ENCODE measurements around the gene RALGPS1. TPM values are rescaled to one million over a fixed set of nuclear protein-coding genes. Genes with fewer than 3 reads are reported as not detected.

The RALGPS1 gene
- total RNA-seq, 1 donor = 1.6 TPM

GRCh38 chr9:126952205-126952977 is 37.8 kb downstream of the RALGPS1 start:
- no peak for DNase-seq (ENCODE audit: low read depth in 2 of 3, low spot score in 2 of 3)

GRCh38 chr9:126953041-126953809 is 38.6 kb downstream of the RALGPS1 start:
- no peak for DNase-seq (ENCODE audit: low read depth in 2 of 3, low spot score in 2 of 3)

GRCh38 chr9:126955811-126956210 is 41.2 kb downstream of the RALGPS1 start:
- no peak for DNase-seq (ENCODE audit: low read depth in 2 of 3, low spot score in 2 of 3)

GRCh38 chr9:126956917-126957686 is 42.5 kb downstream of the RALGPS1 start:
- no peak for DNase-seq (ENCODE audit: low read depth in 2 of 3, low spot score in 2 of 3)

DNA sequence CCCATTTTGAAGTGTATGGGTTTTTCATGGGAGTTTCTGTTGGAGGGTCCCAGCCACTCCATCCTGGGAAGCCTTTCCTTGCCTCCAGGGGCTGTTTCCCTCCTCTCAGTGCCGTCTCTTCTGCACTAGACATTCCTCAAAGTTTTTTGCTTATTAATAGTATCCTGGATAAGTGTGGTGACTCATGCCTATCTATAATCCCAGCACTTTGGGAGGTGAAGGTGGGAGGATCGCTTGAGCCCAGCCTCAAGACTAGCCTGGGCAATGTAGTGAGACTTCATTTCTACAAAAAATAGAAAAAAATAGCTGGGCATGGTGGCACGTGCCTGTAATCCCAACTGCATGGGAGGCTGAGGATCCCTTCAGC is 43.1 kb downstream of the RALGPS1 start:
- no peak for DNase-seq (ENCODE audit: low read depth in 2 of 3, low spot score in 2 of 3)

DNA sequence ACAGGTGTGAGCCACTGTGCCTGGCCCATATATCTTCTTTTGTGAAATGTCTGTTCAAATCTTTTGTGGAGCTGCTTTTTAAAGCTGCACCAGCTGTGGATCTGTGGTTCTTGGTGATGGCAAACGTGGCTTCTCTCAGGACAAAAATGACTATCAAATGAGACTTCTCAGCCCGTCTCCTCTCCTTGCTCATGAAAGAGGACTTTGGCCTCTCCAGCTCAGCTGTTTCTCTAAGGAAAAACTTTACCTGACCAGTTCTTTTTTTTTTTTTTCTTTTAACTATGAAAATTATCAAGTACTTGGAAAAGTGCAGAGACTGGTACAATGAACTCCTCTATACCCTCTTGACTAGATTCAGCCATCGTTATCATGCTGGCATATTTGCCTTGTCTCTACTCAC is 44.8 kb downstream of the RALGPS1 start:
- no peak for DNase-seq (ENCODE audit: low read depth in 2 of 3, low spot score in 2 of 3)

DNA sequence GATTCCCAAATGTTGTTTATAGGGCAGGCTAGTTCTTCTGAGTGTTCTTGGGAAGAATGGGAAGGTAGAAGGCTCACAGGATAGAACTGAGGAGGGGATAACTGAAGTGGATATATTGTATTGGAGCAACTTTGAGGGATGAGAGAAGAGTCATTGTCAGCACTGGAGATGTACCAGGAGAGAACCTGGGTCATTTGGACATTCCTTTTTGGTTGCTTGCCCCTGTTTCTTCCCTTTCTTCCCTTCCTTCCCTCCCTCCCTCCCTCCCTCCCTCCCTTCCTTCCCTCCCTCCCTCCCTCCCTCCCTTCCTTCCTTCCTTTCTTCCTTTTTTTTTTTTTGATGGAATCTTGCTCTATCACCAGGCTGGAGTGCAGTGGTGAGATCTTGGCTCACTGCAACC is 45.3 kb downstream of the RALGPS1 start:
- DNase-seq (ENCODE audit: low read depth in 2 of 3, low spot score in 2 of 3) = no peak

GRCh38 chr9:126962336-126962735 is 47.8 kb downstream of the RALGPS1 start:
- no peak for DNase-seq (ENCODE audit: low read depth in 2 of 3, low spot score in 2 of 3)

DNA sequence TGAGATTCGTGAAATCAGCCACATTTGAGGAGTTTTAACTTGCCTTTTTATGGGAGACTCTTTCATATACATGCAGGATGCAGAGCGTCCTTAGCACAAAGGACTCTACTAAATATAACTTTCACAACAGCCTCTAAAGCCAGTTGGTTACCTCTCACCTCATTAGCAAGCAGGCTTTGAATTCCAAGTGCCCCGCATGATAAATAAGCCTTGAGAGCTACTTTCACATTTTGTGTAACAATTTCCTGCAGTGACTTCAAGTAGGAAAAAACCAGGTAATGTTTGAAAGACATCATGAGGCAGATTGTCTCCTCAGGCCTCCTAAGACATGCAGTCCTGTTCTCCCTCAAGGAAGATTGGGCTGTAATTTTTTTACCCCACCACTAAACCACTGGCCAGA is 50.5 kb downstream of the RALGPS1 start:
- DNase-seq (ENCODE audit: low read depth in 2 of 3, low spot score in 2 of 3) = no peak

- peak in 2 of 3 donors; percentile 42 to 64 for DNase-seq (ENCODE audit: low read depth in 2 of 3, low spot score in 2 of 3)
Measured at GRCh38 chr9:126965541-126966428, 51.2 kb downstream of the RALGPS1 start.

GRCh38 chr9:126971261-126971660 is 56.7 kb downstream of the RALGPS1 start:
- DNase-seq (ENCODE audit: low read depth in 2 of 3, low spot score in 2 of 3) = no peak

DNA sequence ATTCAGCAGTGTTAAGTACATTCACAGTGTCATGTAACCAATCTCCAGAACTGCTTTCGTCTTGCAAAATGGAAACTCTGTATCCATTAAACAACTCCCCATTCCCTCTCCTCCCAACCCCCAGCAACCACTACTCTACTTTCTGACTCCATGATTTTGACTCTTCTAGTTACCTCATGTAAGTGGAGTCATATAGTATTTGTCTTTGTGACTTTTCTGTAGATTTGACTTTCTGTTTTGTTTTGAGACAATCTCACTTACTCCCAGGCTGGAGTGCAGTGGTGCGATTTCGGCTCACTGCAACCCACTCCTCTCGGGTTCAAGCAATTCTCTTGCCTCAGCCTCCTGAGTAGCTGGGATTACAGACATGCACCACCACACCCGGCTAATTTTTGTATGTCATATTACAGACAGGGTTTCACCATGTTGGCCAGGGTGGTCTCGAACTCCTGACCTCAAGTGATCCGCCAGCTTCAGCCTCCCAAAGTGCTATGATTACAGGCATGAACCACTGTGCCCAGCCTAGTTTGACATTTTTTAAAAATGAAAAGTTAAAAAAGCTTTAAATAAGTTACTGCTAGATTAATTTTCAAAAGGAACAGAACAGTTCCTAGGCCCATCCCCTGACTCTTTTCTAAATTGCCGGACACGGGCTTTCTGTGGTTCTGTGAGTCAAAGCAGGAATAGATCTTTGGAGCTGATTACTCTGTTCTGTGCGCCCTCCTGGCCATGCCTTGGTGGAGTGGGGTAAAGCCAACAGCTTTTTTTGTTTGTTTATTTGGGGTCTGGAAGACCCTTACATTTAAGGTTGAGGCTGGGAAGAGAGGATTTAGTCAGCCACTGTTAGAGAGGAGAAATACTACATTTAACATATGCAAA is 59.3 kb downstream of the RALGPS1 start:
- DNase-seq (ENCODE audit: low read depth in 2 of 3, low spot score in 2 of 3) = no peak

GRCh38 chr9:126974594-126974993 is 60.0 kb downstream of the RALGPS1 start:
- no peak for DNase-seq (ENCODE audit: low read depth in 2 of 3, low spot score in 2 of 3)

DNA sequence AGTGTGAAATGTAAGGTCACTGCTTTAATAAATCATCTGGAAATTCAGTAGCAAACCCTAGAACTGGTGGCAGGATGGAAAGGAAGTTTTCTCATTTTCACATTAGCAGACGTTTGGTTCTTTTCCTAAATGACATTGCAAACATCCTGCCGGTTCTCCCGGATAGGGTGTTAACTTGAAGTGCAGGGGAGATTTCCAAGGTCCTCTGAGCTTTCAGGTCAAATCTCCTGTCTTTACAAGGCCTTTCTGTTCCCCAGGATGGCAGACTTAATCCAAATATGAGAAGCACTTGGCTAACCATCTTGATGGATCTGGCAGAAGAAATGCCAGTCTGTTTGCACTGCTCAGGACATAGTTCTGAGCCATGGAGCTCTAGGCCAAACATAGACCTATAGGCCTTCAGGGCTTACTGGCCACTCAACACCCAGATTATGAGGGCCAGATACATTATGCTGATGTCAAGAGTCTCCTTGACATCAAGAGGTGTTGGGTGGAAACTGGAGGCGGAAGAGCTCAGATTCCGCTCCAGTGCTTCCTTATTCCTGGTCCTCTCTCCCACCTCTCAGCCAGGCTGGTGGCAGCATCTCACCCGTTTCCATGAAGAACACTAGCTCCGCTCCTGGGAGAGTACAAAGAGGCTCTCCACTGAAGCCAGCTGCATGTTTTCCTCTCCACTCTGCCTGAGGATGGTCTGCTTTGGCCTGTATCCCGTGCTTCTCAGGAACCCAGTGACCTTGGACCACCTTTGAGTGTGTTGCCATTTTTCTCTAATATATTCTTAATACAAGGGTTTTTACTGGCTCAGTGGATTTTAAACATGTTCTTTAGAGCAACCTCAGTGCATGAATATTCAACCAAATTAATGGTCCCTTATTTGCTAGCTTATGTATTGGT is 61.0 kb downstream of the RALGPS1 start:
- DNase-seq (ENCODE audit: low read depth in 2 of 3, low spot score in 2 of 3) = no peak

- no peak for DNase-seq (ENCODE audit: low read depth in 2 of 3, low spot score in 2 of 3)
Measured at GRCh38 chr9:126979461-126979860, 64.9 kb downstream of the RALGPS1 start.

- DNase-seq (ENCODE audit: low read depth in 2 of 3, low spot score in 2 of 3) = no peak
Measured at GRCh38 chr9:126980231-126980630, 65.6 kb downstream of the RALGPS1 start.

GRCh38 chr9:126981218-126981617 is 66.6 kb downstream of the RALGPS1 start:
- no peak for DNase-seq (ENCODE audit: low read depth in 2 of 3, low spot score in 2 of 3)

- DNase-seq (ENCODE audit: low read depth in 2 of 3, low spot score in 2 of 3) = no peak
Measured at GRCh38 chr9:126982215-126983002, 67.8 kb downstream of the RALGPS1 start.

Measured in hematopoietic multipotent progenitor cell (in vitro differentiated cells).